Brain microvascular endothelial cell (primary cell): Measurements from ENCODE around the gene WDR3.

Experiments used
- DNase-seq: peaks from one replicate; pipeline ENCODE4 v3.0.0-alpha.2; 2020
- H3K27ac ChIP-seq: fragments of 250-450 bp; sonication (Bioruptor Pico); 2 replicates; pipeline ENCODE4 v1.5.1; 2020; ENCODE audit warnings: mild to moderate bottlenecking, moderate library complexity
- H3K27me3 ChIP-seq: fragments of 250-450 bp; sonication (Bioruptor Pico); replicated peaks from 2 replicates; pipeline ENCODE4 v1.5.1; 2020; ENCODE audit warnings: mild to moderate bottlenecking
- H3K36me3 ChIP-seq: fragments of 250-450 bp; sonication (Bioruptor Pico); replicated peaks from 2 replicates; pipeline ENCODE4 v1.5.1; 2020; ENCODE audit warnings: mild to moderate bottlenecking
- H3K4me3 ChIP-seq: 2 replicates; pipeline ENCODE4 v1.5.1; 2011; ENCODE audit warnings: low read depth, mild to moderate bottlenecking, control low read depth, low read length, moderate library complexity
- in situ Hi-C: cut with HindIII; loops from 2 replicates; pipeline ENCODE4 v1.10.0; 2017; ENCODE audit warnings: low sequenced_read_pairs, low pct_ligation_motif_present
- TF ChIP-seq, protein P1 (sequence below): IDR thresholded peaks from 2 replicates; pipeline ENCODE4 v1.5.1; 2011; ENCODE audit warnings: low read depth, mild to moderate bottlenecking, moderate library complexity, low read length, control low read depth, inconsistent platforms; ENCODE audit errors: missing control alignments

Gene WDR3

DNA sequence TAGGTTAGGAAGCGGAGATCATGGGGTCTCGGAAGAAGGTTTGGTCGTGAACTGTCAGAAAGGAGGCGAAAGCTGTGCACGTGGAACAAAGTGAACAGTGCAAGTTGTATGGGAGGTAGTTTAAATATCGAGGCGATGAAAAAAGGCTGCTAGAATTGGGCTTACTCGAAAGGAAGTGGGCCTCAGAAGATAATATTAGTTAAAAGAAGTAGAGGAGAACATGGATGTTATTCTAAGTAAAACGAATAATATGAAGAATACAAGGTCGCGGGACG lies 571 bp downstream of the WDR3 start:
- H3K27me3 ChIP-seq = no peaks in the 10 kb centered on the region
- peaks cover 4% of the 10 kb centered on the region for H3K36me3 ChIP-seq
- in situ Hi-C loops = no loop called here
- H3K4me3 ChIP-seq = peak overlapping the region; percentile 94
- no peak for DNase-seq
- H3K27ac ChIP-seq = peak overlapping the region; percentile 2
- TF ChIP-seq, protein P1, sequence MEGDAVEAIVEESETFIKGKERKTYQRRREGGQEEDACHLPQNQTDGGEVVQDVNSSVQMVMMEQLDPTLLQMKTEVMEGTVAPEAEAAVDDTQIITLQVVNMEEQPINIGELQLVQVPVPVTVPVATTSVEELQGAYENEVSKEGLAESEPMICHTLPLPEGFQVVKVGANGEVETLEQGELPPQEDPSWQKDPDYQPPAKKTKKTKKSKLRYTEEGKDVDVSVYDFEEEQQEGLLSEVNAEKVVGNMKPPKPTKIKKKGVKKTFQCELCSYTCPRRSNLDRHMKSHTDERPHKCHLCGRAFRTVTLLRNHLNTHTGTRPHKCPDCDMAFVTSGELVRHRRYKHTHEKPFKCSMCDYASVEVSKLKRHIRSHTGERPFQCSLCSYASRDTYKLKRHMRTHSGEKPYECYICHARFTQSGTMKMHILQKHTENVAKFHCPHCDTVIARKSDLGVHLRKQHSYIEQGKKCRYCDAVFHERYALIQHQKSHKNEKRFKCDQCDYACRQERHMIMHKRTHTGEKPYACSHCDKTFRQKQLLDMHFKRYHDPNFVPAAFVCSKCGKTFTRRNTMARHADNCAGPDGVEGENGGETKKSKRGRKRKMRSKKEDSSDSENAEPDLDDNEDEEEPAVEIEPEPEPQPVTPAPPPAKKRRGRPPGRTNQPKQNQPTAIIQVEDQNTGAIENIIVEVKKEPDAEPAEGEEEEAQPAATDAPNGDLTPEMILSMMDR = no peak

- TF ChIP-seq, protein P1 = no peak
- in situ Hi-C loops = no loop called here
- no peak for DNase-seq
- H3K27me3 ChIP-seq = no peaks in the 10 kb centered on the region
- H3K36me3 ChIP-seq = peaks cover 4% of the 10 kb centered on the region
- peak overlapping the region; percentile 94 for H3K4me3 ChIP-seq
- H3K27ac ChIP-seq = no peak overlapping the region
These were observed 945 bp downstream of the WDR3 start for GRCh38 chr1:117930484-117930883.

GRCh38 chr1:117932576-117932975 lies 3.0 kb downstream of the WDR3 start:
- peaks cover 4% of the 10 kb centered on the region for H3K36me3 ChIP-seq
- TF ChIP-seq, protein P1 = no peak
- no peak overlapping the region for H3K4me3 ChIP-seq
- in situ Hi-C loops = no loop called here
- DNase-seq = no peak
- H3K27ac ChIP-seq = no peak overlapping the region
- H3K27me3 ChIP-seq = no peaks in the 10 kb centered on the region

- in situ Hi-C loops = no loop called here
- no peak overlapping the region for H3K4me3 ChIP-seq
- no peak overlapping the region for H3K27ac ChIP-seq
- TF ChIP-seq, protein P1 = no peak
- DNase-seq = no peak
- no peaks in the 10 kb centered on the region for H3K27me3 ChIP-seq
- H3K36me3 ChIP-seq = peaks cover 16% of the 10 kb centered on the region
These were observed 4.2 kb downstream of the WDR3 start for GRCh38 chr1:117933769-117934168.

DNA sequence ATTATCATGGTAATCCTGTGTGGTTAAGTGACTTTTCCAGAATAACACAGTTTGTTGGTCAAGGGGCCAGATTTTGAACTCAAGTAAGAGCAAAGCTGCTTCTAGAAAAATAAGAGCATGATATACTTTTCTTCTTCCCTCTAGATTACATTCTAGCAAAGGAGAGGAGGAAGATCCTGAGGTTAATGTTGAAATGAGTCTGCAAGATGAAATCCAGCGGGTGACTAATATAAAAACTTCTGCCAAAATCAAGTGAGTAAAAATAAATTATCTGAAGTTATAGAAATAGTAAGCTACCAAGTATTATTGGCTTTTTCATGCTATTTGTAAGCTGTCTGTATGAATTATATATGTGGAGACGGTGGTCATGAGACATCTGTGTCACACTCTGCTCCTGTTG lies 12.8 kb downstream of the WDR3 start:
- peaks cover 68% of the 10 kb centered on the region for H3K36me3 ChIP-seq
- TF ChIP-seq, protein P1 = no peak
- no peak for DNase-seq
- no peak overlapping the region for H3K27ac ChIP-seq
- no peak overlapping the region for H3K4me3 ChIP-seq
- in situ Hi-C loops = no loop called here
- H3K27me3 ChIP-seq = no peaks in the 10 kb centered on the region

DNA sequence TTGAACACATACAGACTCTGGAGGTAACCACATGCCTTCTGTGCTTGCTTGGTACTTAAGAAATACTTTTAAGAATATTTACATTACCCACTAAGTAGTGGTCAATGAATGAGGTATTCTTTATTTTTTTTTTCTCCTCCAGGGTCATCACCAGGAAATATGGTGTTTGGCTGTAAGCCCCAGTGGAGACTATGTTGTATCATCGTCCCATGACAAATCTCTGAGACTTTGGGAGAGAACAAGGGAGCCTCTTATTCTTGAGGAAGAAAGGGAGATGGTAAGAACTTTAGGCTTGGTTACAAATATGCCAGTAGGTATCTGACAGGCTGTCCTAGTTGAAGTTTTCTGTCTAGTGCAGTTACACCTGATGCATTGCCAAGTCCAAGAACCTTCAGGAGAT lies 22.8 kb downstream of the WDR3 start:
- no peak overlapping the region for H3K27ac ChIP-seq
- H3K36me3 ChIP-seq = peaks cover 71% of the 10 kb centered on the region
- in situ Hi-C loops = no loop called here
- H3K4me3 ChIP-seq = no peak overlapping the region
- no peak for DNase-seq
- TF ChIP-seq, protein P1 = no peak
- H3K27me3 ChIP-seq = no peaks in the 10 kb centered on the region
